IMR-90 (cell line): ENCODE data around the gene TCF7L1. TPM values are rescaled to one million over a fixed set of nuclear protein-coding genes. Genes with fewer than 3 reads are reported as not detected.
"Not testable (repeated sequence)": the region's sequence is repeated elsewhere in the genome, so short reads cannot be mapped to it uniquely, and the experiment has no call there.

Experiments
- ATAC-seq: fragments of 200-7000 bp; cut with Tn5 transposase; 2 replicates; pipeline ENCODE4 v1.9.1; 2020; ENCODE audit warnings: low read depth, mild to moderate bottlenecking, moderate library complexity
- BruUV-seq: library from RNA; stranded (reverse); fragments of 400-500 nt; replicated peaks from 2 replicates; lab custom pipeline; 2021; lab: Mats Ljungman, UMichigan
- CTCF ChIA-PET: fragments of 300-600 bp; formaldehyde crosslinking; extraction: SDS; loops from one replicate; lab custom pipeline; 2021; ENCODE audit warnings: antibody characterized with exemption; lab: Yijun Ruan, JAX
- POLR2A ChIA-PET: fragments of 300-600 bp; sonication (Branson Sonifier 250); formaldehyde crosslinking; loops from one replicate; lab custom pipeline; 2022; ENCODE audit warnings: antibody characterized with exemption; ENCODE audit not compliant: unreplicated experiment; lab: Charles Lee
- DNase-seq: peaks from one replicate; pipeline ENCODE4 v3.0.0; 2013
- H2AFZ ChIP-seq: replicated peaks from 2 replicates; pipeline ENCODE3; 2013; ENCODE audit warnings: low read length, mild to moderate bottlenecking; ENCODE audit not compliant: poor library complexity
- H2AK5ac ChIP-seq: 2 replicates; pipeline ENCODE4 v1.6.1; 2013; ENCODE audit warnings: low read depth, low read length, inconsistent platforms
- H2AK9ac ChIP-seq: replicated peaks from 2 replicates; pipeline ENCODE3; 2013; ENCODE audit warnings: mild to moderate bottlenecking, low read depth, low read length, moderate library complexity; ENCODE audit not compliant: poor library complexity
- H2BK120ac ChIP-seq: 2 replicates; pipeline ENCODE4 v1.6.1; 2013; ENCODE audit warnings: low read depth, low read length, inconsistent platforms
- H2BK15ac ChIP-seq: 3 replicates; pipeline ENCODE4 v1.6.1; 2013; ENCODE audit warnings: low read depth, low read length, inconsistent platforms
- H2BK20ac ChIP-seq: 2 replicates; pipeline ENCODE4 v1.6.1; 2013; ENCODE audit warnings: low read depth, mild to moderate bottlenecking, inconsistent platforms, low read length, moderate library complexity
- H2BK5ac ChIP-seq: 2 replicates; pipeline ENCODE4 v1.6.1; 2013; ENCODE audit warnings: mild to moderate bottlenecking, low read depth, low read length, inconsistent platforms; ENCODE audit not compliant: poor library complexity, severe bottlenecking
- H3K14ac ChIP-seq: replicated peaks from 2 replicates; pipeline ENCODE4 v1.6.1; 2013; ENCODE audit warnings: low read depth, low read length, inconsistent platforms
- H3K18ac ChIP-seq: 2 replicates; pipeline ENCODE4 v1.6.1; 2013; ENCODE audit warnings: low read depth, low read length, control low read depth
- H3K23ac ChIP-seq: 2 replicates; pipeline ENCODE4 v1.6.1; 2013; ENCODE audit warnings: low read depth, low read length, inconsistent platforms
- H3K27ac ChIP-seq: 2 replicates; pipeline ENCODE4 v1.5.1; 2013; ENCODE audit warnings: mild to moderate bottlenecking, control low read depth, low read length; ENCODE audit not compliant: insufficient read depth
- H3K27me3 ChIP-seq: 2 replicates; pipeline ENCODE4 v1.6.1; 2013; ENCODE audit warnings: low read length; ENCODE audit not compliant: control insufficient read depth, insufficient read depth
- H3K36me3 ChIP-seq: 2 replicates; pipeline ENCODE4 v1.6.1; 2013; ENCODE audit warnings: low read length, mixed read lengths; ENCODE audit not compliant: control insufficient read depth, insufficient read depth
- H3K4ac ChIP-seq: 2 replicates; pipeline ENCODE4 v1.6.1; 2013; ENCODE audit warnings: low read depth, low read length, inconsistent platforms
- H3K4me1 ChIP-seq: 2 replicates; pipeline ENCODE4 v1.6.1; 2013; ENCODE audit warnings: low read length, mixed read lengths; ENCODE audit not compliant: control insufficient read depth, insufficient read depth
- H3K4me2 ChIP-seq: 2 replicates; pipeline ENCODE4 v1.6.1; 2013; ENCODE audit warnings: low read depth, mild to moderate bottlenecking, control low read depth, low read length, moderate library complexity
- H3K4me3 ChIP-seq: 2 replicates; pipeline ENCODE4 v1.5.1; 2013; ENCODE audit warnings: low read depth, mild to moderate bottlenecking, control low read depth, low read length, moderate library complexity; ENCODE audit not compliant: insufficient read depth
- H3K56ac ChIP-seq: 2 replicates; pipeline ENCODE4 v1.6.1; 2013; ENCODE audit warnings: low read length, inconsistent platforms; ENCODE audit not compliant: insufficient read depth; ENCODE audit errors: extremely low read depth
- H3K79me1 ChIP-seq, 2 experiments: 2 replicates each; pipeline ENCODE4 v1.6.1; 2013; ENCODE audit warnings: low read length in 2 of 2, inconsistent platforms in 1 of 2, low read depth in 1 of 2
- H3K9ac ChIP-seq: 2 replicates; pipeline ENCODE4 v1.6.1; 2013; ENCODE audit warnings: low read depth, low read length, control low read depth
- H3K9me1 ChIP-seq: 2 replicates; pipeline ENCODE4 v1.6.1; 2013; ENCODE audit warnings: low read length, inconsistent platforms; ENCODE audit not compliant: insufficient read depth
- H3K9me3 ChIP-seq: 2 replicates; pipeline ENCODE4 v1.6.1; 2013; ENCODE audit warnings: low read length; ENCODE audit not compliant: control insufficient read depth, insufficient read depth
- H4K20me1 ChIP-seq: 2 replicates; pipeline ENCODE4 v1.6.1; 2013; ENCODE audit warnings: low read length, inconsistent platforms; ENCODE audit not compliant: insufficient read depth
- H4K5ac ChIP-seq: 2 replicates; pipeline ENCODE4 v1.6.1; 2013; ENCODE audit warnings: mild to moderate bottlenecking, low read depth, low read length, control low read depth
- H4K8ac ChIP-seq, 2 experiments: 2 replicates each; pipeline ENCODE4 v1.6.1; 2013; ENCODE audit warnings: low read depth in 2 of 2, low read length in 2 of 2, control low read depth in 1 of 2, inconsistent platforms in 1 of 2
- H4K91ac ChIP-seq: 2 replicates; pipeline ENCODE4 v1.6.1; 2013; ENCODE audit warnings: low read depth, low read length, inconsistent platforms; ENCODE audit not compliant: insufficient read depth
- WGBS, 2 experiments: methylation state at CpG; one replicate each; pipeline versions ENCODE4 v1.1.5 to v1.1.7; 2013; ENCODE audit warnings: missing lambda C conversion rate in 2 of 2; ENCODE audit not compliant: insufficient read length in 1 of 2; ENCODE audit errors: extremely low coverage in 2 of 2; 5-methylcytosine and 5-hydroxymethylcytosine counted together
- dilution Hi-C: fragments of 300-500 bp; cut with HindIII; formaldehyde crosslinking; loops from one replicate; pipeline ENCODE4 v1.14.3; 2018; ENCODE audit warnings: low sequenced_read_pairs; ENCODE audit not compliant: unreplicated experiment
- in situ Hi-C: fragments of 300-500 bp; cut with MboI; formaldehyde crosslinking; loops from 3 replicates; pipeline ENCODE4 v1.14.3; 2019; ENCODE audit warnings: low sequenced_read_pairs, inconsistent platforms, mixed read lengths
- intact Hi-C: fragments of 100-400 bp; cut with micrococcal nuclease; formaldehyde crosslinking; loops from 2 replicates; pipeline ENCODE4 v1.10.0; 2022
- polyA plus RNA-seq, 3 experiments: library from polyadenylated mRNA; depleted of rRNA; stranded (reverse); fragments of >200 nt; gene quantifications; 2 replicates each; pipeline ENCODE4 v1.2.3, GENCODE V29; 2012; ENCODE audit warnings: low replicate concordance in 1 of 3
- total RNA-seq: library from RNA; depleted of rRNA; stranded (reverse); fragments of >200 nt; gene quantifications from 2 replicates; pipeline ENCODE4 v1.2.3, GENCODE V29; 2012

TCF7L1 gene
- total and polyA plus RNA-seq, 2 of the 4 experiments (the other 2 are of a cell fraction) = 0.72 to 11.1 TPM

DNA sequence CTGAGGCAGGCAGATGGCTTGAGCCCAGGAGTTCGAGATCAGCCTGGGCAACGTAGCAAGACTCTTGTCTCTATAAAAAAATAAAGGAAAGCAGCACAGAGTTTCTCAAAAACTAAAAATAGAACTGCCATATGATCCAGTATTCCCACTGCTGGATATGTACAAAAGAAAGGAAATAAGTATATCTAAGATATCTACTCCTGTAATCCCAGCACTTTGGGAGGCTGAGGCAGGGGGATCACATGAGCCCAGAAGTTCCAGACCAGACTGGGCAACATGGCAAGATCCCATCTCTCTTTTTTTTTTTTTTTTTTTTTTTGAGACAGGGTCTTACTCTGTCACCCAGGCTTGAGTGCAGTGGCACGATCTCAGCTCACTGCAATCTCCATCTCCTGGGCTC lies 196.5 kb downstream of the TCF7L1 start:
- H3K14ac ChIP-seq, H2BK120ac ChIP-seq, H2AK9ac ChIP-seq, ATAC-seq, H3K9ac ChIP-seq, H3K4me3 ChIP-seq, H2AK5ac ChIP-seq, H3K9me3 ChIP-seq, H2BK20ac ChIP-seq, H4K5ac ChIP-seq, H3K9me1 ChIP-seq, in situ Hi-C loops, CTCF ChIA-PET, H4K8ac ChIP-seq, DNase-seq, BruUV-seq, H3K18ac ChIP-seq, H3K27me3 ChIP-seq, H3K4me1 ChIP-seq, H3K56ac ChIP-seq, H3K23ac ChIP-seq, H3K27ac ChIP-seq, POLR2A ChIA-PET, H4K91ac ChIP-seq, H3K4me2 ChIP-seq, dilution Hi-C loops, H2AFZ ChIP-seq, H2BK5ac ChIP-seq, H2BK15ac ChIP-seq, H3K4ac ChIP-seq: not testable (repeated sequence)
- intact Hi-C loops = loop anchor here (5.0 kb wide), 1 partner anchor 223 kb away; no protein-coding TSS in a partner anchor
- peaks cover 17% of the 10 kb centered on the region for H3K36me3 ChIP-seq
- H4K20me1 ChIP-seq = peaks cover 26% of the 10 kb centered on the region
- no CpG with 5 or more reads among the region's 3 CpGs for WGBS, 2 experiments
- H3K79me1 ChIP-seq = peaks cover 1 to 37% of the 10 kb centered on the region in 2 experiments
